Stimulated activated CD4-positive, alpha-beta T cell treated with anti-CD3 and anti-CD28 coated beads, TNF-alpha, amount 100 ng/mL, for 4 hours (primary cell): Measurements from ENCODE around the gene ABCC2.
"Not testable (repeated sequence)": the region's sequence is repeated elsewhere in the genome, so short reads cannot be mapped to it uniquely, and the experiment has no call there.

Experiments used
- DNase-seq, 3 experiments: peaks; one replicate each; pipeline ENCODE4 v3.0.0-alpha.2; 2020; ENCODE audit warnings: low read depth in 3 of 3

ABCC2 gene

DNA sequence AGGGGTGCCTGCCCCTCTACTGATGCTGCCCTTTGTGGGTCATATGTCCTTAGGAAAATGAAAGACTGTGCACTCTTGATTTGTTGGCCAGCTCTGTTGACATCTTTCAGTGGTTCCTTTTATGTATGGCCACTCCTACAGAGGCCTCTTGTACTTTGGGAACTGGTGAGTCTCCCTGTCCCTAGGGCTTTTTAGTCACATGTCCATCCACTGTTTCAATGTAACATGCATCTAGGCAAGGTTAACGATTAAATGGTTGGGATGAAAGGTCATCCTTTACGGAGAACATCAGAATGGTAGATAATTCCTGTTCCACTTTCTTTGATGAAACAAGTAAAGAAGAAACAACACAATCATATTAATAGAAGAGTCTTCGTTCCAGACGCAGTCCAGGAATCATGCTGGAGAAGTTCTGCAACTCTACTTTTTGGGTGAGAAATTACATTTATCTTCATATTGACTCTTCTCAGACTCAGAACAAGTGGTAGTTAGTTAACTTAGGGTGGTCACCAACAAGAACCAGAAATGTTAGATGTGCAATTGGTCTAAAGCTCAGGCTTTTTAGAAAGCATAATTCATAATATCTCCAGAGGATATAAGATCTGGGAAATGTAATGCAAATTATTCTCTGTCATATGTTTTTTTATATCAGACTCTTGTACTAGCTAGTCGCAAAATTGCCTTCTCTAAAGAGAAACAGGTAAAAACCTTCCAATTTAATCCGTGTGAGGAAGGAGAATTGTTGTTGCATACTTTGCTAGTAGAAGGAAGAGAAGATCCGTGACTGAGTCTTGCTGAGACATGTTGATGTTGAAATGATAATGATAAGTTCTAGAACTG lies at the start of gene ABCC2:
Gene ABCC2 (plus strand): TSS at position 194 of the 840 bp plus-strand sequence. CDS start 205 bp downstream, at position 399.
- no peak for DNase-seq

- DNase-seq: no peak
These were observed 49.1 kb upstream of the ABCC2 start for GRCh38 chr10:99733366-99733765.

DNA sequence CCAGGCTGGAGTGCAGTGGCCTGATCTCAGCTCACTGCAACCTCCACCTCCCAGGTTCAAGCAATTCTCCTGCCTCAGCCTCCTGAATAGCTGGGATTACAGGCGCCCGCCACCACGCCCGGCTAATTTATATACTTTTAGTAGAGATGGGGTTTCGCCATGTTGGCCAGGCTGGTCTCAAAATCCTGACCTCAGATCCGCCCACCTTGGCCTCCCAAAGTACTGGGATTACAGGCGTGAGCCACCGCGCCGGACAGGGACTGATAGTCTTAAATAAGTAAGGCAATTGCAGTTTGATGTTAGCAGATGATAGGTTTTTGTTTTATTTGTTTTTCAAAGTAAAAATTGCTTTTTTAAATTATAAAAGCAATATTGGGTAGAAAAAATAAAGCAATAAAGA lies 48.3 kb upstream of the ABCC2 start:
- not testable (repeated sequence) for DNase-seq

GRCh38 chr10:99740260-99740659 lies 42.2 kb upstream of the ABCC2 start:
- no peak for DNase-seq

- no peak for DNase-seq
These were observed 41.4 kb upstream of the ABCC2 start for GRCh38 chr10:99740933-99741559.

- DNase-seq: no peak
These were observed 40.2 kb upstream of the ABCC2 start for GRCh38 chr10:99742254-99742653.

DNA sequence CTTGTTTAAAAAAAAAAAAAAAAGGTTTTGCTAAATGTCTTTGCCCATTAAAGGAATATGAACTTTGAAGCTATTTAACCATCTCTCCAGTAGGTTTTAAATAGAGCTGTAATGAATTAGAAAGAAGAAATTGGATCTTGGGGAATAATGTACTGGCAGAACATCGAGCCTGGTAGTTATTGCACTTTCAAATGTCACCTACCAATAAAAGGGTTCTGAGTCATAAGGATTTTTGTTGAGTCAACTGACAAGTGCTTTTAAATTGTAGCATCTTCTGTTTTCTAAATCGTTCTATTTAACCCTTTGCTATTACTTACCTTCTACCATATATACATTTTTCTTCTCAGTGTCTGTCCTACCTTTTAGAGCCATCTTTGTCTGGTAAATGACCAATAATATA lies 39.7 kb upstream of the ABCC2 start:
- DNase-seq: no peak

- DNase-seq: no peak
These were observed 38.6 kb upstream of the ABCC2 start for GRCh38 chr10:99743841-99744240.

- not testable (repeated sequence) for DNase-seq
These were observed 36.3 kb upstream of the ABCC2 start for GRCh38 chr10:99746166-99746565.

DNA sequence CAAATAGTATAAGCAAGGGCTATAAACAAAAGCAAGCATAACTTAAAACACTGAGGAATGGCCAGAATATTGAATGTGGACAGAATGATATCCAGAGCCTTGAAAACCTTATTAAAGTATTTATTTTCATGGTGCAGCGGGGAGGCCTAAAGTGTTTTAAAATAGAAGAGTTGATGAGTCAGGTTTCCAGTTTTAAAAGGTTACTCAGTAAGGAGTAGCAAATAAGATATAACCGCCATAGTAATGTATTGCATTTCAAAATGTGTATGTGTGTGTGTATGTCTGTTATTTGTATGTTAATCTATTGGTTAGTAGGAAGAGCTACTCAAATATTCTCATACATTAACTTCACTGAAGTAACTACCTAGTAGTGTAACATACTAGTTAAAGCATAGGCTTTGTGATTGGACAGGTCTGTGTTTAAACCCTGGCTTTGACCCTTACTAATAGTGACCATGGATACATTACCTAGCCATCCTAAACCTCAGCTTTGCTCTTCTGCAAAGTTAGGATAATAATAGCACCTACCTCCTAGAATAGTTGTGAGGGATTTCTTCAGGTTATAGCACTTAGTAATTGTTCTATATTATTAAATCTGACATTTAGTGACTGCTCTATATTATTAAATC lies 33.5 kb upstream of the ABCC2 start:
- DNase-seq: no peak

GRCh38 chr10:99750641-99751040 lies 31.8 kb upstream of the ABCC2 start:
- no peak for DNase-seq

- no peak for DNase-seq
These were observed 27.8 kb upstream of the ABCC2 start for GRCh38 chr10:99754670-99755069.

- no peak for DNase-seq
These were observed 26.3 kb upstream of the ABCC2 start for GRCh38 chr10:99756159-99756558.

DNA sequence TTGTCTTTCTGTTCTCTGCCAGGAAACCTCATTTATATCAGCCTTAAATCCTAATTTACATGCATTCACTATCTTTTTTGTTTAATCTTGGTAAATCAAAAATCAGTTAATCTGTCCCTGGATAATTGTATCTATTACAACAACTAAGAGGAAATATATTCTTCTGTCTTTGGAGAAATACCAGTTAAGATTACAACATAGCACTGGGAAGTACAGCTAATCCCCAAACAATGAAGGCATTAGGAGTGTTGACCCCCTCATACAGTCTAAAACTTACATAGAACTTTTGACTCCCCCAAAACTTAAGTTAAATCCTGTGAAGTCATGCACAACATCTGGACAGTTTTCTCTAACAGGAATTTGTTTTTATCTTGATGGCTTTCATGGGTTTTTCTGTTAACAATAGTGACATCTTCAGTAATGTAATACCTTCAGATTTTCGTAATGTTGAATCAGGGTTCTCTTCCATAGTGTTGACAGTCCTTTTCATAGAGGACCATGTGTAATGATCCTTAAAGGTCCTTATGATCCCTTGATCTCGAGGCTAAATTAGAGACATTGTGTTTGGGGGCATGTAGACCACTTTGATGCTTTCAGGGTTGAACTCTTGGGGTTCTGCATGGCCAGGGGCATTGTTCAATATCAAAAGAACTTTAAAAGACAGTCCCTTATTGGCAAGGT lies 24.1 kb upstream of the ABCC2 start:
- no peak for DNase-seq

DNA sequence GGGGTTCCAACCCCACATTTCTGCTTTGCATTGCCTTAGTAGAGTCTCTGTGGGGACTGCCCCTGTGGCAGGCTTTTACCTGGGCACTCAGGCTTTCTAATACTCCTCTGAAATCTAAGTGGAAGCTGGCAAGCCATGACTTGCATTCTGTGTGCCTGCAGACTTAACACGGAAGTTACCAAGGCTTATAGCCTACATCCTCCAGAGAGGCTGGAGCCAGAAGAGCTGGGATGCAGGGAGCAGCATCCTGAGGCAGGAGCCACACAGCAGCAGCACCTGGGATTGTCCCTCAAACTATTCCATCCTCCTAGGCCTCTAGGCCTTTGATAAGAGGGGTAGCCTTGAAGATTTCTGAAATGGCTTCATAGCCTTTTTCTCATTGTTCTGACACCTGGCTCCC lies 22.1 kb upstream of the ABCC2 start:
- no peak for DNase-seq

GRCh38 chr10:99761365-99761764 lies 21.1 kb upstream of the ABCC2 start:
- no peak for DNase-seq

DNA sequence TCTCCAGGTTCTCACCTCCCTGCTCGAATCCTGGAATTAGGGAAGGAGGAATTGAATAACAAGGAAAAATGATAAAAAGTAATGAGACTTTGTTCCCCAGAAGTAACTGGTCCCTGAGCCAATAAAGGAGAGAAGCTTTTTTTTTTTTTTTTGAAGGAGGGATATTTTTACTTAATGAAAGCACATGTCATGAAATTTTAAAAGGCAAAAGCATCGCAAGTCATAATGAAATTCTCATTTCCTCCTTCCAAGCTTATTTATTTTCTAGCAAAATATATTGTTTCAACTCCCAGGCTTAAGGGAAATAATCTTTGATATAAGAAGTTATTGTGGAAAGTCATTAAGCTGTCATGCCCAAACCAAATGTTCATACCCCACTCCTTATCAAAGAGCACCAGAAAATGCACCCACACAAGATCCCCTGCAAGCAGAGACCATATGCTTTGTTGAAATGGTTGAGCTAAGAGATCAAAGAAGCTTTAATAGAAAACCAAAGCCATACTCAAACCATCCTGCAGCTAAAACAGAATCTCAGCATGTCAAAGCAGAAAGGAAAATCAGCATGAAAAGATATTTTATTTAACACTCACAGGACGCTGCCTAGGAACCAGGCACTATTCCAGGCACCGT lies 16.7 kb upstream of the ABCC2 start:
- no peak for DNase-seq

DNA sequence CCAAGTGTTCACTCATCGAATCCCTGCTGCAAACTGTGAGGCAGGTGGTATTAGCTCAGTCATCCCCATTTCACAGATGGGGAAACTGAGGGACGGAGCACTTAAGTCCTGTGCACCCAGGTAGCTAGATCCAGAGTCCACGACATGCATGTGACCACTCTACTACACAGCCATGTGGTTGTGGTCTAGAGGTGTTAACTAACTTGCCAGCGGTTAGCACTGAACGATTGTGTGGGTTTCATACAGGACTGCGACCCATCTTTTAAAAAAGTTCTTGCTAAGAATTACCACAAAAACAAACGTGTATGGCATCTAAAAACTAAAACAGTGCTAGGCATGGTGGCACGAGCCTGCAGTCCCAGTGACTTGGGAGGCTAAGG lies 16.1 kb upstream of the ABCC2 start:
- no peak for DNase-seq

- DNase-seq: no peak
These were observed 14.5 kb upstream of the ABCC2 start for GRCh38 chr10:99767901-99768300.

DNA sequence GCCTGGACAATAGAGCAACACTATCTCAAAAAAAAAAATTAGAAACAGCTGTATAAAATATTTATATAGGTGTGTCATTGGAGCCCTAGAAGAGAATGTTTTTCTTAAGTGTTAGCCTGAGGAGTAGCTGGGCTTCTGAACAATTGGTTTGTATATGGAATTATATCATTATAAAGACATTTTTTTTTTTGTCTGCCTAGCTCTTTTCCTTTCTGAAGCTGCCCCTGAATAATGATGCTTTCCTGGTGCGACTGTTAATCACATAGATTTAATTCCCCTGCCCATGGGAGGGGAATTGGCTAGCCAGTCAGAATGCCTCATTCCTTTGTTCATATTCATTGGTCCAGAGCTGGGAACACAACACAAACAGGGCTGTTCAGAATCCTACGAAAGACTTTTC lies 13.9 kb upstream of the ABCC2 start:
- DNase-seq: no peak

GRCh38 chr10:99769706-99770105 lies 12.7 kb upstream of the ABCC2 start:
- no peak for DNase-seq
